GM23338 (cell line): ENCODE measurements around the gene SNX10. TPM values are rescaled to one million over a fixed set of nuclear protein-coding genes. Genes with fewer than 3 reads are reported as not detected.

Experiments used
- ATAC-seq: fragments of 200-7000 bp; cut with Tn5 transposase; 3 replicates; pipeline ENCODE4 v1.9.1; 2020
- DNase-seq: peaks from one replicate; pipeline ENCODE4 v3.0.0-alpha.2; 2015; ENCODE audit warnings: low spot score
- H2AFZ ChIP-seq: fragments of 200-600 bp; sonication (generic); 2 replicates; pipeline ENCODE4 v1.8.0; 2016; ENCODE audit warnings: antibody characterized with exemption, mild to moderate bottlenecking, moderate library complexity
- H3F3A ChIP-seq: fragments of 200-600 bp; sonication (generic); replicated peaks from 2 replicates; pipeline ENCODE4 v1.8.0; 2017; ENCODE audit warnings: antibody characterized with exemption, mixed run types, low read depth
- H3K27ac ChIP-seq: fragments of 200-600 bp; sonication (generic); 2 replicates; pipeline ENCODE4 v1.6.1; 2016; ENCODE audit warnings: low read depth
- H3K27me3 ChIP-seq: fragments of 200-600 bp; sonication (generic); 2 replicates; pipeline ENCODE4 v1.8.0; 2016; ENCODE audit warnings: mild to moderate bottlenecking, mixed run types, moderate library complexity; ENCODE audit not compliant: insufficient read depth
- H3K36me3 ChIP-seq: fragments of 200-600 bp; sonication (generic); 2 replicates; pipeline ENCODE4 v1.8.0; 2016; ENCODE audit warnings: mild to moderate bottlenecking; ENCODE audit not compliant: insufficient read depth
- H3K4me1 ChIP-seq: fragments of 200-600 bp; sonication (generic); 2 replicates; pipeline ENCODE4 v1.8.0; 2016; ENCODE audit warnings: mild to moderate bottlenecking, moderate library complexity; ENCODE audit not compliant: insufficient read depth
- H3K4me2 ChIP-seq: fragments of 200-600 bp; sonication (generic); 2 replicates; pipeline ENCODE4 v1.7.1; 2017; ENCODE audit warnings: mixed run types
- H3K4me3 ChIP-seq: fragments of 200-600 bp; sonication (generic); 2 replicates; pipeline ENCODE4 v1.6.1; 2016; ENCODE audit warnings: mixed run types
- H3K79me2 ChIP-seq: fragments of 200-600 bp; sonication (generic); replicated peaks from 2 replicates; pipeline ENCODE4 v1.8.0; 2017; ENCODE audit warnings: mild to moderate bottlenecking; ENCODE audit not compliant: insufficient read depth
- H3K9me2 ChIP-seq: fragments of 200-600 bp; sonication (generic); 2 replicates; pipeline ENCODE4 v1.8.0; 2017; ENCODE audit not compliant: insufficient read depth
- H4K20me1 ChIP-seq: fragments of 200-600 bp; sonication (generic); replicated peaks from 2 replicates; pipeline ENCODE4 v1.8.0; 2017; ENCODE audit warnings: mild to moderate bottlenecking; ENCODE audit not compliant: insufficient read depth
- H3K27ac Mint-ChIP-seq: 2 replicates; pipeline ENCODE4 v1.8.0; 2020; ENCODE audit warnings: inconsistent platforms, mild to moderate bottlenecking, moderate library complexity, mixed read lengths
- H3K27me3 Mint-ChIP-seq: 3 replicates; pipeline ENCODE4 v1.8.0; 2022; ENCODE audit warnings: low read depth, mild to moderate bottlenecking, moderate library complexity, mixed read lengths, inconsistent platforms; ENCODE audit not compliant: insufficient read depth, poor library complexity
- H3K36me3 Mint-ChIP-seq: 3 replicates; pipeline ENCODE4 v1.8.0; 2021; ENCODE audit warnings: low read depth, mild to moderate bottlenecking, inconsistent platforms, moderate library complexity, mixed read lengths
- H3K4me1 Mint-ChIP-seq: 3 replicates; pipeline ENCODE4 v1.8.0; 2020; ENCODE audit warnings: mild to moderate bottlenecking, inconsistent platforms, mixed read lengths
- H3K4me3 Mint-ChIP-seq: 3 replicates; pipeline ENCODE4 v1.8.0; 2021; ENCODE audit warnings: moderate library complexity, mild to moderate bottlenecking, inconsistent platforms, mixed read lengths
- H3K9me3 Mint-ChIP-seq: 3 replicates; pipeline ENCODE4 v1.8.0; 2020; ENCODE audit warnings: moderate library complexity, mild to moderate bottlenecking, inconsistent platforms, mixed read lengths
- CREB1 ChIP-seq: fragments of 250-450 bp; sonication (Bioruptor Pico); IDR thresholded peaks from 2 replicates; pipeline ENCODE4 v1.5.0; 2020; ENCODE audit warnings: low read depth, mild to moderate bottlenecking, moderate library complexity
- ETS1 ChIP-seq: IDR thresholded peaks from 2 replicates; pipeline ENCODE4 v1.6.1; 2016; ENCODE audit warnings: antibody characterized with exemption
- EZH2 ChIP-seq: fragments of 200-600 bp; sonication (generic); IDR thresholded peaks from one replicate; pipeline ENCODE4 v1.8.0; 2017; ENCODE audit warnings: antibody characterized with exemption, mild to moderate bottlenecking, low read depth; ENCODE audit not compliant: unreplicated experiment
- EZH2phosphoT487 ChIP-seq: fragments of 200-600 bp; sonication (generic); IDR thresholded peaks from one replicate; pipeline ENCODE4 v1.8.1; 2018; ENCODE audit warnings: antibody characterized with exemption; ENCODE audit not compliant: unreplicated experiment
- JUNB ChIP-seq: IDR thresholded peaks from one replicate; pipeline ENCODE4 v1.6.1; 2016; ENCODE audit warnings: antibody characterized with exemption; ENCODE audit not compliant: unreplicated experiment
- NANOG ChIP-seq: IDR thresholded peaks from 2 replicates; pipeline ENCODE4 v1.6.1; 2016; ENCODE audit warnings: antibody characterized with exemption, borderline replicate concordance
- POLR2AphosphoS5 ChIP-seq: IDR thresholded peaks from 2 replicates; pipeline ENCODE4 v1.6.1; 2016; ENCODE audit warnings: antibody characterized with exemption, low read depth
- REST ChIP-seq: IDR thresholded peaks from one replicate; pipeline ENCODE4 v1.6.1; 2018; ENCODE audit warnings: antibody characterized with exemption; ENCODE audit not compliant: unreplicated experiment
- STAT1 ChIP-seq: IDR thresholded peaks from one replicate; pipeline ENCODE4 v1.6.1; 2016; ENCODE audit warnings: antibody characterized with exemption; ENCODE audit not compliant: unreplicated experiment
- ZNF114 ChIP-seq: fragments of 250-450 bp; sonication (Bioruptor Pico); IDR thresholded peaks from 2 replicates; pipeline ENCODE4 v1.5.0; 2020; ENCODE audit warnings: mild to moderate bottlenecking, moderate library complexity
- ZNF331 ChIP-seq: fragments of 250-450 bp; sonication (Bioruptor Pico); IDR thresholded peaks from 2 replicates; pipeline ENCODE4 v1.5.0; 2020; ENCODE audit warnings: low read depth, mild to moderate bottlenecking, moderate library complexity
- polyA plus RNA-seq: library from polyadenylated mRNA; unstranded; fragments of >200 nt; fragmentation: Nextera tagmentation; extraction: Ambion mirVana; gene quantifications from 2 replicates; pipeline ENCODE4 v1.2.1, GENCODE V29; 2016
- total RNA-seq: library from RNA; depleted of rRNA; stranded (reverse); fragments of >200 nt; shearing (Covaris generic); gene quantifications from 2 replicates; pipeline ENCODE4 v1.2.3, GENCODE V29; 2014
- TF ChIP-seq, protein P1 (sequence below), 2 experiments: fragments of 200-600 bp in 1 of 2; sonication (generic) in 1 of 2; conservative IDR thresholded peaks; 2 replicates each; pipeline versions ENCODE4 v1.5.1 to v1.6.1; 2016 to 2017; ENCODE audit warnings: antibody characterized with exemption in 2 of 2, low read depth in 2 of 2, mild to moderate bottlenecking in 2 of 2, moderate library complexity in 1 of 2
- TF ChIP-seq, protein P2 (sequence below): fragments of 250-450 bp; sonication (Bioruptor Pico); IDR thresholded peaks from 2 replicates; pipeline ENCODE4 v1.5.0; 2020; ENCODE audit warnings: mild to moderate bottlenecking, moderate library complexity

The SNX10 gene
- total and polyA plus RNA-seq, 2 experiments from 2014 or later = 15.8 to 17.8 TPM

GRCh38 chr7:26245150-26245549, 46.5 kb upstream of the SNX10 start:
- Histone ChIP-seq H2AFZ (peak overlapping the region; percentile 74; the same call in 1 of the 2 replicates), H3K9me2 (no peaks in the 10 kb centered on the region), H3K27ac (no peak overlapping the region), H3K27me3 (no peaks in the 10 kb centered on the region), H3K4me2 (no peak overlapping the region), H3K4me1 (no peaks in the 10 kb centered on the region), H3K36me3 (no peaks in the 10 kb centered on the region), H3K79me2 (no peaks in the 10 kb centered on the region), H4K20me1 (no peaks in the 10 kb centered on the region), H3K4me3 (no peak overlapping the region), H3F3A (no peaks in the 10 kb centered on the region)
- Mint-ChIP-seq H3K9me3 (no peaks in the 10 kb centered on the region), H3K4me3 (no peak overlapping the region), H3K27ac (no peak overlapping the region), H3K36me3 (no peaks in the 10 kb centered on the region), H3K27me3 (no peaks in the 10 kb centered on the region), H3K4me1 (no peaks in the 10 kb centered on the region)
- ATAC-seq = no peak
- TF ChIP-seq, protein P1, sequence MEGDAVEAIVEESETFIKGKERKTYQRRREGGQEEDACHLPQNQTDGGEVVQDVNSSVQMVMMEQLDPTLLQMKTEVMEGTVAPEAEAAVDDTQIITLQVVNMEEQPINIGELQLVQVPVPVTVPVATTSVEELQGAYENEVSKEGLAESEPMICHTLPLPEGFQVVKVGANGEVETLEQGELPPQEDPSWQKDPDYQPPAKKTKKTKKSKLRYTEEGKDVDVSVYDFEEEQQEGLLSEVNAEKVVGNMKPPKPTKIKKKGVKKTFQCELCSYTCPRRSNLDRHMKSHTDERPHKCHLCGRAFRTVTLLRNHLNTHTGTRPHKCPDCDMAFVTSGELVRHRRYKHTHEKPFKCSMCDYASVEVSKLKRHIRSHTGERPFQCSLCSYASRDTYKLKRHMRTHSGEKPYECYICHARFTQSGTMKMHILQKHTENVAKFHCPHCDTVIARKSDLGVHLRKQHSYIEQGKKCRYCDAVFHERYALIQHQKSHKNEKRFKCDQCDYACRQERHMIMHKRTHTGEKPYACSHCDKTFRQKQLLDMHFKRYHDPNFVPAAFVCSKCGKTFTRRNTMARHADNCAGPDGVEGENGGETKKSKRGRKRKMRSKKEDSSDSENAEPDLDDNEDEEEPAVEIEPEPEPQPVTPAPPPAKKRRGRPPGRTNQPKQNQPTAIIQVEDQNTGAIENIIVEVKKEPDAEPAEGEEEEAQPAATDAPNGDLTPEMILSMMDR (conservative IDR thresholded peaks at IDR 0.05; ENCODE audit: low read depth in 2 of 2) = no peak
- TF ChIP-seq EZH2phosphoT487 = no peak
- no peak for TF ChIP-seq POLR2AphosphoS5
- TF ChIP-seq, protein P2, sequence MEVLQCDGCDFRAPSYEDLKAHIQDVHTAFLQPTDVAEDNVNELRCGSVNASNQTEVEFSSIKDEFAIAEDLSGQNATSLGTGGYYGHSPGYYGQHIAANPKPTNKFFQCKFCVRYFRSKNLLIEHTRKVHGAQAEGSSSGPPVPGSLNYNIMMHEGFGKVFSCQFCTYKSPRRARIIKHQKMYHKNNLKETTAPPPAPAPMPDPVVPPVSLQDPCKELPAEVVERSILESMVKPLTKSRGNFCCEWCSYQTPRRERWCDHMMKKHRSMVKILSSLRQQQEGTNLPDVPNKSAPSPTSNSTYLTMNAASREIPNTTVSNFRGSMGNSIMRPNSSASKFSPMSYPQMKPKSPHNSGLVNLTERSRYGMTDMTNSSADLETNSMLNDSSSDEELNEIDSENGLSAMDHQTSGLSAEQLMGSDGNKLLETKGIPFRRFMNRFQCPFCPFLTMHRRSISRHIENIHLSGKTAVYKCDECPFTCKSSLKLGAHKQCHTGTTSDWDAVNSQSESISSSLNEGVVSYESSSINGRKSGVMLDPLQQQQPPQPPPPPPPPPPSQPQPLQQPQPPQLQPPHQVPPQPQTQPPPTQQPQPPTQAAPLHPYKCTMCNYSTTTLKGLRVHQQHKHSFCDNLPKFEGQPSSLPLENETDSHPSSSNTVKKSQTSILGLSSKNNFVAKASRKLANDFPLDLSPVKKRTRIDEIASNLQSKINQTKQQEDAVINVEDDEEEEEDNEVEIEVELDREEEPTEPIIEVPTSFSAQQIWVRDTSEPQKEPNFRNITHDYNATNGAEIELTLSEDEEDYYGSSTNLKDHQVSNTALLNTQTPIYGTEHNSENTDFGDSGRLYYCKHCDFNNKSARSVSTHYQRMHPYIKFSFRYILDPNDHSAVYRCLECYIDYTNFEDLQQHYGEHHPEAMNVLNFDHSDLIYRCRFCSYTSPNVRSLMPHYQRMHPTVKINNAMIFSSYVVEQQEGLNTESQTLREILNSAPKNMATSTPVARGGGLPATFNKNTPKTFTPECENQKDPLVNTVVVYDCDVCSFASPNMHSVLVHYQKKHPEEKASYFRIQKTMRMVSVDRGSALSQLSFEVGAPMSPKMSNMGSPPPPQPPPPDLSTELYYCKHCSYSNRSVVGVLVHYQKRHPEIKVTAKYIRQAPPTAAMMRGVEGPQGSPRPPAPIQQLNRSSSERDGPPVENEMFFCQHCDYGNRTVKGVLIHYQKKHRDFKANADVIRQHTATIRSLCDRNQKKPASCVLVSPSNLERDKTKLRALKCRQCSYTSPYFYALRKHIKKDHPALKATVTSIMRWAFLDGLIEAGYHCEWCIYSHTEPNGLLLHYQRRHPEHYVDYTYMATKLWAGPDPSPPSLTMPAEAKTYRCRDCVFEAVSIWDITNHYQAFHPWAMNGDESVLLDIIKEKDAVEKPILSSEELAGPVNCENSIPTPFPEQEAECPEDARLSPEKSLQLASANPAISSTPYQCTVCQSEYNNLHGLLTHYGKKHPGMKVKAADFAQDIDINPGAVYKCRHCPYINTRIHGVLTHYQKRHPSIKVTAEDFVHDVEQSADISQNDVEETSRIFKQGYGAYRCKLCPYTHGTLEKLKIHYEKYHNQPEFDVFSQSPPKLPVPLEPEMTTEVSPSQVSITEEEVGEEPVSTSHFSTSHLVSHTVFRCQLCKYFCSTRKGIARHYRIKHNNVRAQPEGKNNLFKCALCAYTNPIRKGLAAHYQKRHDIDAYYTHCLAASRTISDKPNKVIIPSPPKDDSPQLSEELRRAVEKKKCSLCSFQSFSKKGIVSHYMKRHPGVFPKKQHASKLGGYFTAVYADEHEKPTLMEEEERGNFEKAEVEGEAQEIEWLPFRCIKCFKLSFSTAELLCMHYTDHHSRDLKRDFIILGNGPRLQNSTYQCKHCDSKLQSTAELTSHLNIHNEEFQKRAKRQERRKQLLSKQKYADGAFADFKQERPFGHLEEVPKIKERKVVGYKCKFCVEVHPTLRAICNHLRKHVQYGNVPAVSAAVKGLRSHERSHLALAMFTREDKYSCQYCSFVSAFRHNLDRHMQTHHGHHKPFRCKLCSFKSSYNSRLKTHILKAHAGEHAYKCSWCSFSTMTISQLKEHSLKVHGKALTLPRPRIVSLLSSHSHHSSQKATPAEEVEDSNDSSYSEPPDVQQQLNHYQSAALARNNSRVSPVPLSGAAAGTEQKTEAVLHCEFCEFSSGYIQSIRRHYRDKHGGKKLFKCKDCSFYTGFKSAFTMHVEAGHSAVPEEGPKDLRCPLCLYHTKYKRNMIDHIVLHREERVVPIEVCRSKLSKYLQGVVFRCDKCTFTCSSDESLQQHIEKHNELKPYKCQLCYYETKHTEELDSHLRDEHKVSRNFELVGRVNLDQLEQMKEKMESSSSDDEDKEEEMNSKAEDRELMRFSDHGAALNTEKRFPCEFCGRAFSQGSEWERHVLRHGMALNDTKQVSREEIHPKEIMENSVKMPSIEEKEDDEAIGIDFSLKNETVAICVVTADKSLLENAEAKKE (CRISPR knock-in tag) = no peak
- no peak for TF ChIP-seq EZH2
- TF ChIP-seq NANOG = no peak
- no peak for TF ChIP-seq ZNF331 (CRISPR knock-in tag)
- no peak for TF ChIP-seq ZNF114 (CRISPR knock-in tag)
- TF ChIP-seq JUNB = no peak
- TF ChIP-seq ETS1 = no peak
- TF ChIP-seq REST = no peak
- TF ChIP-seq STAT1 = no peak
- no peak for TF ChIP-seq CREB1
- DNase-seq = no peak
